Upper lobe of left lung (tissue), 4 donors: ENCODE measurements around the gene CEP70.

Experiments
- CTCF ChIP-seq, 6 experiments: fragments of 450-650 bp in 4 of 6; fragments of 200-600 bp in 2 of 6; sonication (generic) in 2 of 6; IDR thresholded peaks; one replicate each; pipeline ENCODE4 v1.5.1; 2016 to 2019; ENCODE audit warnings: antibody characterized with exemption in 6 of 6
- EP300 ChIP-seq, 4 donors: sonication (generic); formaldehyde crosslinking; IDR thresholded peaks; one replicate each; pipeline ENCODE4 v1.5.1; 2017; ENCODE audit warnings: antibody characterized with exemption in 4 of 4, control low read depth in 2 of 4
- POLR2A ChIP-seq, 4 donors: fragments of 450-650 bp; IDR thresholded peaks; one replicate each; pipeline ENCODE4 v1.5.1; 2016 to 2017; ENCODE audit warnings: antibody characterized with exemption in 4 of 4, mild to moderate bottlenecking in 2 of 4
- POLR2AphosphoS5 ChIP-seq, 2 donors: sonication (generic); formaldehyde crosslinking; IDR thresholded peaks; one replicate each; pipeline ENCODE4 v1.5.1; 2017; ENCODE audit warnings: antibody characterized with exemption in 2 of 2

- TF ChIP-seq POLR2A (IDR thresholded peaks at IDR 0.05) (no peak), CTCF (IDR thresholded peaks at IDR 0.05) (no peak), POLR2AphosphoS5 (IDR thresholded peaks at IDR 0.05) (no peak), EP300 (IDR thresholded peaks at IDR 0.05) (no peak)
Measured at GRCh38 chr3:138498991-138499390, 95.1 kb downstream of the CEP70 start.
